ENCODE data around the gene SDS.

The SDS gene

DNA sequence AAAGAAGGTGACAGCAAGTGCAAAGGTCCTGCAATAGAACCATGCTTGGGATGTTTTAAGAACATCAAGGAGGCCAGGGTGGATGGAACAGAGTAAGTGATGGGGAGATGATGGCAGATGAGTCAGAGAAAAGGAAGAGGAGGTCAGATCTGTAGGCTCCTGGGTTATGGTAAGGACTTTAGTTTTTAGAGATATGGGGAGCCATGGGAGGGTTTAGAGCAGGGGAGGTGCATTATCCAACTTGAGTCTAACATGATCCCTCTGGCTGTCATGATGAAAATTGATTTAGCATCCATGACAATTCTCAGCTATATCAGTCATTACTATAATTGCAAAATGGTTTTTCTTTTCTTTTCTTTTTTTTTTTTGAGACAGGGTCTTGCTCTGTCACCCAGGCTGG is 52.6 kb downstream of the SDS start:
- DNase-seq, result no peak
- no peaks in the 10 kb centered on the region for H3K36me3 ChIP-seq (replicated peaks)
- H3K27me3 ChIP-seq (replicated peaks), result no peaks in the 10 kb centered on the region
- no peak overlapping the region for H3K4me3 ChIP-seq (ENCODE audit: low read depth, low read length)
- TF ChIP-seq CTCF (IDR thresholded peaks at IDR 0.05; ENCODE audit: low read depth, low read length, missing control alignments), result no peak
- H3K27ac ChIP-seq, result no peak overlapping the region
- in situ Hi-C loops (cut with HindIII; ENCODE audit: low pct_ligation_motif_present, low sequenced_read_pairs), result no loop called here

GRCh38 chr12:113348849-113349536 is 54.7 kb downstream of the SDS start:
- DNase-seq, result no peak
- Histone ChIP-seq H3K36me3 (replicated peaks) (no peaks in the 10 kb centered on the region), H3K27ac (no peak overlapping the region), H3K27me3 (replicated peaks) (no peaks in the 10 kb centered on the region), H3K4me3 (ENCODE audit: low read depth, low read length) (no peak overlapping the region)
- no peak for TF ChIP-seq CTCF (IDR thresholded peaks at IDR 0.05; ENCODE audit: low read depth, low read length, missing control alignments)
- in situ Hi-C loops (cut with HindIII; ENCODE audit: low pct_ligation_motif_present, low sequenced_read_pairs), result no loop called here

DNA sequence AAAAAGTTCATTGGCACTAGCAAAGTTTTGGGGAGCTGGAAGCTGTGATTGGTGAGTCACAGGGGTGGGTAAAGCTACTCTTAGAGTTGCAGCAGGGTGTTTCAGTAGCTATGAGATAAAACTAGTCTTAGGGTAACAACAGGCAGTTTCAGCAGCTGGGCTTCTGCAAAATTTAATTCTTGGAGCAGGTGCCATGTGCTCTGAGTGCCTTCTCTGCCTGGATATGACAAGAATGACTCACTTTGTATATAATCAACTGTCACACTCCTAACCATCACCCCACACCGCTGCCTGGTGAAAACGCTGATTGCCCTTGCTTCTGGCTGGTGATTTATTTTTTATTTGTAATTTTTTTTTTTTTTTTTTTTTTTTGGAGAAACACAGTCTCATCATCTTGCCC is 55.8 kb downstream of the SDS start:
- H3K36me3 ChIP-seq (replicated peaks), result no peaks in the 10 kb centered on the region
- H3K27ac ChIP-seq, result no peak overlapping the region
- no peaks in the 10 kb centered on the region for H3K27me3 ChIP-seq (replicated peaks)
- in situ Hi-C loops (cut with HindIII; ENCODE audit: low pct_ligation_motif_present, low sequenced_read_pairs), result no loop called here
- no peak for DNase-seq
- no peak for TF ChIP-seq CTCF (IDR thresholded peaks at IDR 0.05; ENCODE audit: low read depth, low read length, missing control alignments)
- no peak overlapping the region for H3K4me3 ChIP-seq (ENCODE audit: low read depth, low read length)

DNA sequence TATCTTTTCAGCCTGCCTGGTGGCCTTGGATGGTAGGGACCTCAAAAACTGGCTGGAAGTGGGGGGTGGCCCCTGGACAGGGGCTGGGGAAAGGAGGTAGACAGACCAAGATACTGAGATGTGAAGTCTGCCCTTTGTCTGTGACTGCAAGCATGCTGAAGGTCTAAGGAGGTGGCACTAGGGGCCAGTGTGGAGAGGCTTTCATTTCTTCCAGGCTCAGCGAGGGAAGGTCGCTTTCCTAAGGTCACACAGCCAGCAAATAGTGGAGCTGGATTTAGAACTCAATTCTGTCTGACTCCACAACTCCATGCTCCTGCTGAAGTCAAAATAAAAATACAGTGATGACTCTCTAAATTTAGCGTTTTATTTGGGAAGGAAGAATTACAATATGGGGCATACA is 56.6 kb downstream of the SDS start:
- no peak for TF ChIP-seq CTCF (IDR thresholded peaks at IDR 0.05; ENCODE audit: low read depth, low read length, missing control alignments)
- Histone ChIP-seq H3K36me3 (replicated peaks) (no peaks in the 10 kb centered on the region), H3K27ac (no peak overlapping the region), H3K27me3 (replicated peaks) (no peaks in the 10 kb centered on the region), H3K4me3 (ENCODE audit: low read depth, low read length) (no peak overlapping the region)
- DNase-seq, result no peak
- in situ Hi-C loops (cut with HindIII; ENCODE audit: low pct_ligation_motif_present, low sequenced_read_pairs), result no loop called here

DNA sequence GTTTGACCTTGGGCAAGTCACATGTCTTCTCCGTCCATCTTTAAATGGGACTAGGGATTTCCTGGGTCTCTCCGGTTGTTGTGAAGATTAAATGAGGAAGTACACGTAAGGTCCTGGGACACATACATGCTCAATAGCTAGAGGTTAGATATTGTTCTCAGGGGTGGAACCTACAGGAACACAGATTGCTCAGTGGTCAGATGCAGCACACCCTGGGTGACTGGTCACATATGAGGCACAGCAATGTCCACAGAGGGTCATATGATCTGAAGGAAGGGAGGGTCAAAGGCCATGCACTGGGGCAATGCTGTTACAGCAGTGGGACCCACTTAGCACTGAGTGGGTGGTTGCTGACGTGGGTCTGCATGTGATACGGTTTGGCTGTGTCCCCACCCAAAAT is 57.3 kb downstream of the SDS start:
- H3K27me3 ChIP-seq (replicated peaks), result no peaks in the 10 kb centered on the region
- TF ChIP-seq CTCF (IDR thresholded peaks at IDR 0.05; ENCODE audit: low read depth, low read length, missing control alignments), result no peak
- no peak for DNase-seq
- H3K4me3 ChIP-seq (ENCODE audit: low read depth, low read length), result no peak overlapping the region
- in situ Hi-C loops (cut with HindIII; ENCODE audit: low pct_ligation_motif_present, low sequenced_read_pairs), result no loop called here
- H3K36me3 ChIP-seq (replicated peaks), result no peaks in the 10 kb centered on the region
- no peak overlapping the region for H3K27ac ChIP-seq

- DNase-seq, result no peak
- H3K4me3 ChIP-seq (ENCODE audit: low read depth, low read length), result no peak overlapping the region
- no peak overlapping the region for H3K27ac ChIP-seq
- no peak for TF ChIP-seq CTCF (IDR thresholded peaks at IDR 0.05; ENCODE audit: low read depth, low read length, missing control alignments)
- no peaks in the 10 kb centered on the region for H3K36me3 ChIP-seq (replicated peaks)
- no peaks in the 10 kb centered on the region for H3K27me3 ChIP-seq (replicated peaks)
- in situ Hi-C loops (cut with HindIII; ENCODE audit: low pct_ligation_motif_present, low sequenced_read_pairs), result no loop called here
Measured at GRCh38 chr12:113345318-113345717, 58.4 kb downstream of the SDS start.
